IPS DF 6.9 (cell line): ENCODE results near the gene AGAP2.
"Not testable (repeated sequence)": the region's sequence is repeated elsewhere in the genome, so short reads cannot be mapped to it uniquely, and the experiment has no call there.

Source experiments
- DNase-seq: peaks from one replicate; pipeline ENCODE4 v3.0.0-alpha.2; 2013; ENCODE audit warnings: low read depth, low spot score
- H3K27ac ChIP-seq: one replicate; pipeline ENCODE4 v1.5.1; 2013; ENCODE audit warnings: low read length, control low read depth
- H3K27me3 ChIP-seq: 2 replicates; pipeline ENCODE4 v1.6.1; 2013; ENCODE audit warnings: mild to moderate bottlenecking, low read length; ENCODE audit not compliant: control insufficient read depth, insufficient read depth
- H3K36me3 ChIP-seq: 2 replicates; pipeline ENCODE4 v1.6.1; 2013; ENCODE audit warnings: low read length; ENCODE audit not compliant: control insufficient read depth, insufficient read depth
- H3K4me1 ChIP-seq: 2 replicates; pipeline ENCODE4 v1.6.1; 2013; ENCODE audit warnings: low read length; ENCODE audit not compliant: control insufficient read depth, insufficient read depth
- H3K4me3 ChIP-seq: 2 replicates; pipeline ENCODE4 v1.5.1; 2013; ENCODE audit warnings: mild to moderate bottlenecking, low read length
- H3K9me3 ChIP-seq: 2 replicates; pipeline ENCODE4 v1.6.1; 2013; ENCODE audit warnings: low read length, inconsistent platforms; ENCODE audit not compliant: control insufficient read depth, insufficient read depth
- WGBS: extraction: QIAGEN DNeasy Blood & Tissue Kit; methylation state at CpG from one replicate; pipeline ENCODE4 v1.1.7; 2013; ENCODE audit warnings: mixed read lengths, missing lambda C conversion rate; ENCODE audit not compliant: insufficient read length, insufficient coverage; 5-methylcytosine and 5-hydroxymethylcytosine counted together

The AGAP2 gene

DNA sequence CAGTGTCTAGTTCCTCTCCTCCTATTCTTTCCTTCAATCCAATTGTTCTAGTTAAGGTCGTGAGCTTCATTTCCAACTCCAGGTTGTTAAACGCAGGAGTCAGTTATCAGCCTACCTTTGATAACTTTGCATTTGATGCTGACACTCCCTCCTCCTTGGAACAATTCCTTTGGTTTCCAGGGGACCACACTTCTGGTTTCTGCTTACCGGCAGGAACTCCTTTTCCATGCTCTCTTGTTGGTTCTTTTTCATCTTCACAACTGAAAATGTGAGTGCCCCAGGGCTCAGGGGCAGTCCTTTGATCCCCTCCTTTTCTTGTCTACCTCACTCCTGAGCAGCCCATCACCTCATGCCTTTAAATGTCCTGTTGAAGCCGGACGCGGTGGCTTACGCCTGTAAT lies 38.8 kb upstream of the AGAP2 start:
- no peak for DNase-seq
- H3K4me1 ChIP-seq: no peaks in the 10 kb centered on the region
- H3K27me3 ChIP-seq: no peaks in the 10 kb centered on the region
- no peak overlapping the region for H3K27ac ChIP-seq
- WGBS: no CpG with 5 or more reads among the region's 7 CpGs
- H3K4me3 ChIP-seq: no peak overlapping the region
- H3K36me3 ChIP-seq: no peaks in the 10 kb centered on the region
- no peaks in the 10 kb centered on the region for H3K9me3 ChIP-seq

DNA sequence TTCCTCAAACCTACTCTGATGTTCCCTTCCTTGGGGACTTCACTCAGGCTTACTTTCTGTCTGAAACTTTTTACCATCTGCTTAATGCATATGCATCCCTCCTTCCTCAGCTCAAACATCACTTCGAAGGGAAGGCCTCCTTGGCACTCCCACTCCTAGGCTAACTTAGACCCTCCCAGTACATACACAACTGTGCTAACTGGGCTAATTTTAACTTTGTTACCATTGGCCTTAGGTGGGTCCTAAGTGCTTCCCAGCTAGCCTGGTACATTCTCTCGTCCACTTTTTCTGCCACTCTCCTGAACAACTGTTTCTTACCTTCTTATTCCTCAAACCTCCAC lies 37.7 kb upstream of the AGAP2 start:
- Histone ChIP-seq H3K9me3 (no peaks in the 10 kb centered on the region), H3K36me3 (no peaks in the 10 kb centered on the region), H3K4me3 (no peak overlapping the region), H3K27me3 (no peaks in the 10 kb centered on the region), H3K4me1 (peaks cover 1% of the 10 kb centered on the region; the same call in 1 of the 2 replicates), H3K27ac (no peak overlapping the region)
- DNase-seq: no peak
- WGBS: no CpG with 5 or more reads among the region's 2 CpGs

DNA sequence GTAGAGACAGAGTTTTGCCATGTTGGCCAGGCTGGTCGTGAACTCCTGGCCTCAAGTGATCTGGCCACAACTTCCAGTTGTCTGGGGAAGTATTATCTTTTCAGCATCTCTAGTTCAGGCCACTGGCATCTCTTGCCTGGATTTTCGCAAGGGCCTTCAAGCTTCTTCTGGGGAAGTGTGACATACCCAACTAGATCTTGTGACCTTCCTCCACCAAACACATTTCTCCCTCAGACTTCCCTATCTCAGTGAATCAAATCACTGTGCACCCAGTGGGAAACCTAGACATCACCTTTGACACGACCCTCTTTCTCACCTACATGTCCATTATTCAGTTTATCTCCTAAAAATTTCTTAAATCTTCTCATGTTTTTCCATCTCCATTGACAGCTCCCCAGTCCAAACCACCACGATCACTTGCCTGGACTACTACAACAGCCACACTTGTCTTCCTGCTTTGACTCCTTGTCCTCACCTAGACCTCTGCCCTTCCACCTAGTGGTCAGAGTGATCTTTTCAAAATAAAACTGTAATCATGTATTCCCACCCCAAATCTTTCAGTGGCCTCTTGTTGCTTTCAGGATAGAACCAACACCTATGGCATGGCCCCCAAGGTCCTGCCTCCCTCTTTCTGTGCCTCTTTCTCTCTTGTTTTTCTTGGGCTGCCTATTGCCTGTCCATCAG lies 37.2 kb upstream of the AGAP2 start:
- Histone ChIP-seq H3K4me1 (peaks cover 1% of the 10 kb centered on the region; the same call in 1 of the 2 replicates), H3K9me3 (no peaks in the 10 kb centered on the region), H3K36me3 (no peaks in the 10 kb centered on the region), H3K4me3 (no peak overlapping the region), H3K27ac (no peak overlapping the region), H3K27me3 (no peaks in the 10 kb centered on the region)
- no CpG with 5 or more reads among the region's 4 CpGs for WGBS
- DNase-seq: no peak

DNA sequence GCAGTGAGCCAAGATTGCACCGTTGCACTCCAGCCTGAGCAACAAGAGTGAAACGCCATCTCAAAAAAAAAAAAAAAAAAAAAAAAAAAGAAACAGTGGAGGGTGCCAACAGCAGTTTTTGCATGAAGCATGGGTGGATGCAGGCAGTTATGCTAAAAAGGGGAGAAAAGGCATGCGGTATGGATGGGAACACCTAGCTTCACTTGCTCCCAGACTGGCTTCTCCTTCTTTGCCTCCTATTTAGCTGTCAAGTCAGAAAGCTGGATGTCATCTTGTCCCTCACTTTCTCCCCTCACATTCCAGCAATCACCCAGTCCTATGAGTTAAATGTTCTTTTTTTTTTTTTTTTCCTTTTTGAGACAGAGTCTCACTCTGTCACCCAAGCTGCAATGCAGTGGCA lies 36.5 kb upstream of the AGAP2 start:
- Histone ChIP-seq H3K9me3 (no peaks in the 10 kb centered on the region), H3K4me3 (no peak overlapping the region), H3K27ac (no peak overlapping the region), H3K36me3 (no peaks in the 10 kb centered on the region), H3K27me3 (no peaks in the 10 kb centered on the region), H3K4me1 (peaks cover 1% of the 10 kb centered on the region; the same call in 1 of the 2 replicates)
- WGBS: no CpG with 5 or more reads among the region's 3 CpGs
- no peak for DNase-seq

DNA sequence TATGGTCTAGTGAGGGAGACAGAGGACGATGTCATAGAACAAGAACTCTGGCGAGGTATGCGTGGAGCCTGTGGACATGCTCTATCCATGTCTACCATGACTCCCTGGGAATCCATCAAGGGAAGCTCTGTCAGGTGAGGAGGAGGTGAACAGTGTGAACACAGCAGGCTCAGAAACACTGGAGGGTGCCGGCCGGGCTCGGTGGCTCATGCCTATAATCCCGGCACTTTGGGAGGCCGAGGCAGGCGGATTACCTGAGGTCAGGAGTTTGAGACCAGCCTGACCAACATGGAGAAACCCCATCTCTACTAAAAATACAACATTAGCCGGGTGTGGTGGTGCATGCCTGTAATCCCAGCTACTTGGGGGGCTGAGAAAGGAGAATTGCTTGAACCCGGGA lies 36.1 kb upstream of the AGAP2 start:
- H3K4me3 ChIP-seq, DNase-seq, H3K36me3 ChIP-seq, H3K9me3 ChIP-seq, H3K27ac ChIP-seq, H3K4me1 ChIP-seq, H3K27me3 ChIP-seq: not testable (repeated sequence)
- WGBS: no CpG with 5 or more reads among the region's 11 CpGs

DNA sequence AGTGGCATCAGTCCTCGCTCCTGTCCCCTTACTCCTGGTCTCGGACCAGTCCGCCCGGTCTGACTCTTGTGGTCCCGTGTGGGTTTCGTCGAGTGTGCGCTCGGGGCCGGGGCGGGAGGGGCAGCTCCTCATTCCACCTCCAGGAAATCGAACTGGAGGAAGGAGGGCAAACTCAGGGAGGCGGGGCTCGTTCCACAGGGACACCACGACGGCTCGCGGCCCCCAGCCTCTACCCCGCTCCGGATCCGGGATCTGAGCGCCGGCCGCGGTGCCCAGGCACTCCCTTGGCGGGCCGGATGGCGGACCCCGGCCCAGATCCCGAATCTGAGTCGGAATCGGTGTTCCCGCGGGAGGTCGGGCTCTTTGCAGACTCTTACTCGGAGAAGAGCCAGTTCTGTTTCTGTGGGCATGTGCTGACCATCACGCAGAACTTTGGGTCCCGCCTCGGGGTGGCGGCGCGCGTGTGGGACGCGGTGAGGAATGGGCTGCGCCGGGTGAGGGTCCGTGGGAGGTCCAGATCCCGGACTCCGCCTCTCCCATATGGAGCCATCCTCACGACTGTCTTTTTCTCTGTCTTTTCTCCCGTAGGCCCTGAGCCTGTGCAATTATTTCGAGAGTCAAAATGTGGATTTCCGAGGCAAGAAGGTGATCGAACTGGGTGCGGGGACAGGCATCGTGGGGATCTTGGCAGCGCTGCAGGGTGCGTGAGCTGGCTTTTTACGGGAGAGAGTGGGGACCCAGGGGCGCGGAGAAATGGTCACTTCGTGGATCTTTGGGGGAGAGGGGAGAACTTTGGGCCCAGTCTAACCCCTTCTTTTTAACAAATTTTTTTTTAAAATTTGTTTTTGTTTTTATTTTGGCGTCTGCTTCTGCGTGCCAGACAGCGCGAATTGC lies 34.1 kb upstream of the AGAP2 start, which contains the start of gene EEF1AKMT3:
EEF1AKMT3 (plus strand) TSS at position 186 of the 894 bp plus-strand sequence; CDS start at position 297, 111 bp downstream.
- Histone ChIP-seq H3K27ac (no peak within 1 kb of the TSS), H3K9me3 (no peaks in the 10 kb centered on the region), H3K27me3 (no peaks in the 10 kb centered on the region), H3K4me3 (peak within 1 kb of the TSS; percentile 85), H3K36me3 (peaks cover 7% of the 10 kb centered on the region; the same call in 1 of the 2 replicates), H3K4me1 (peaks cover 1% of the 10 kb centered on the region; the same call in 1 of the 2 replicates)
- WGBS: no CpG with 5 or more reads among the region's 67 CpGs
- no peak for DNase-seq

DNA sequence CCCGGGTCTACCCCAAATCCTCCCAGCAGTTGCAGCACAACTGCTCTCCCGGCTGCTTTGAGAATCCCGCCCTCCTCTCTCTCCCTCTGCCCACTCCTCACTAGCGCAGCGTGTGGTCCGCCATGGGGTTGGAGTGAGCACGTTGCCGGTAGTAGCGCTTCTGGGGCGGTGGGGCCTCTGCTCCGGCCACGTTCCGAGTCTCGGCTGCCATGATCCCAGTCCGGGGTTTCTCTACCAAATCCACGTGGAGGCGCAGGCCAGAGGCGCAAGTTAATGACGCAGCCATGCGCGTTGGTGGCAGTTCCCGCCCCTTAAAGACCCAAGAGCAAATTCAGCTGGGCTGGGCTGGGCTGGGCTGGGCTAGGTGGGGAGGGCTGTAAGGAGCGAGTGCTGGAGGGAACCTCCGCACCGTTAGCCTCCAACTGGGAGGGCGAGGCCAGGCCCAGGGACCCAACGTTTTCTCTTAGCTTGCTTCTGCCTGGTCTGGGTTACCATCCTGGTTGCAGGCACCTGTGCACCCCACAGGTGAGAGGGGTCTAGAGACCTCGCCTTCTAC lies 33.4 kb upstream of the AGAP2 start, which contains the start of gene METTL1:
METTL1 (minus strand) TSS at position 233 of the 556 bp plus-strand sequence; CDS start at position 211, 22 bp downstream.
- Histone ChIP-seq H3K4me1 (peaks cover 3% of the 10 kb centered on the region; the same call in 1 of the 2 replicates), H3K36me3 (peaks cover 7% of the 10 kb centered on the region; the same call in 1 of the 2 replicates), H3K27ac (no peak within 1 kb of the TSS), H3K27me3 (no peaks in the 10 kb centered on the region; the same call in 1 of the 2 replicates), H3K4me3 (peak within 1 kb of the TSS; percentile 85), H3K9me3 (no peaks in the 10 kb centered on the region)
- no CpG with 5 or more reads among the region's 28 CpGs for WGBS
- peak; percentile 94 for DNase-seq

DNA sequence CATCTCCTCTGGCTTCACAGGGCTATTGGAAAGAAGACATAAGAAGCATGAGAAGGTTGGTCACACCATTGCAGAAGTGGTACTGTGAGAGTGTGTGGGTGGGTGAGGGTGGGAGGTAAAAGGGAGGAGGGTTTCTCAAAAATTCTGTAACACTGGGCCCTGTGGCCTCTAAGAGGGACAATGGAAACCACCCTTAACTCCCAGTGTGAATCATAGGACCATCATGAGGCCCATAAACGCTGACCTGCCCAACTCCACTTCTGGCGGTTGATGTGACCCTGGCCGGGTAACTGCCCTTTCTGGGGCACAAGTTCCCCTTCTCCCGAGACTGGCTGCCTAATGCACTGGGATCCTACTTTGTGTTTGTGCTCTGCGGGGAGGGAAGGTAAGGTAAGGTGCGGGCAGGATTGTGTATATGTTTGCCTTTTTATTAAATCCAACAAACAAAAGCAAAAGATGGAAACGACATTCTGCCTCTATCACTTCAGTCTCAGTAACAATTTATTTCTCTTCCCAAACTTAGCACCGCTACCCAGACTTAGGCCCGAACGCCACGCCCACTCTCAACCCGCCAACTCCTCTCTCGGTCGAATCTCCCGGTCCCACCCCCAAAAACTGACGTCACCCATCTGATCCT lies 32.8 kb upstream of the AGAP2 start:
- no peak overlapping the region for H3K27ac ChIP-seq
- peak; percentile 92 for DNase-seq
- H3K4me3 ChIP-seq: peak overlapping the region; percentile 85; the same call in 1 of the 2 replicates
- peaks cover 5% of the 10 kb centered on the region for H3K27me3 ChIP-seq
- H3K4me1 ChIP-seq: peaks cover 3% of the 10 kb centered on the region; the same call in 1 of the 2 replicates
- no peaks in the 10 kb centered on the region for H3K9me3 ChIP-seq
- peaks cover 7% of the 10 kb centered on the region; the same call in 1 of the 2 replicates for H3K36me3 ChIP-seq
- no CpG with 5 or more reads among the region's 16 CpGs for WGBS

DNA sequence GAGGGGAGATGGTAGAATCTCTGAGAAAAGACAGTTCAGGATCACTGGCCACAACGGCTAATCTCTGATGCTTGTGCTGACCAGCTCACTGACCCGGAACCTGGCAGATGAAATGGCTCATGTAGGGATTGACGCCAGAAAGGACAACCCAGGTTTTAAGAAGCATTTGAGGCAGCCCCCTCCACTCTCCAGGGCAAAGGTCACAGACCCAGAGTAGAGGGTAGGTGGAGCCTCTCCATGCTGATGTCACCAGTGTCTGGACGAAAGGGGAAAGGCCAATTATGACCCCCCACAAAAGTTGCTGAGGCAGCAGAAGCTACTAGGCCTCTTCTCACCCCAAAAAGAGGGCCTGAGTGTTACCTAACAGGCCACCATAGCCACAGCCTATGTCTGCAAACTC lies 32.2 kb upstream of the AGAP2 start:
- WGBS: no CpG with 5 or more reads among the region's 4 CpGs
- DNase-seq: no peak
- Histone ChIP-seq H3K27me3 (peaks cover 11% of the 10 kb centered on the region), H3K9me3 (no peaks in the 10 kb centered on the region), H3K4me1 (peaks cover 3% of the 10 kb centered on the region; the same call in 1 of the 2 replicates), H3K4me3 (no peak overlapping the region), H3K27ac (no peak overlapping the region), H3K36me3 (peaks cover 7% of the 10 kb centered on the region; the same call in 1 of the 2 replicates)

DNA sequence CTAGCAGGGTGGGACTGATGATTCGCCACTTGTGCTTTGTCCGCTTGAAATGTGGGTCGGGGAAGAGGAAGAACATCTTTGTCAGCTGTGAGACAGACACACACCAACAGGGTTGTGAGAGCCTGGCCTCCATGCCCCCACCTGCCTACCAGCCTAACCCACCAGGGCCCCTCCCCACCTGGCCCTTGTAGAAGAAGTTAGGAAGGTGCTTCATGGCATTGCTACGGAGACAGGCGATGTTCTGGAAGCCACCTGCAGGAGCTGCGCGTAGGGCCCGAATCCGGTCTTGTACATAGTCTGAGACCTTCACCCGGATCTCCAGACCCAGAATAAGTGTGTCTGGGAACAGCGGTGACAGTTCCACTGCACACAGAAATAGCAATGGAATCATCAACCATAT lies 31.1 kb upstream of the AGAP2 start:
- H3K27ac ChIP-seq: no peak overlapping the region
- no peaks in the 10 kb centered on the region for H3K9me3 ChIP-seq
- peaks cover 4% of the 10 kb centered on the region; the same call in 1 of the 2 replicates for H3K4me1 ChIP-seq
- no peak for DNase-seq
- WGBS: no CpG with 5 or more reads among the region's 11 CpGs
- peaks cover 7% of the 10 kb centered on the region; the same call in 1 of the 2 replicates for H3K36me3 ChIP-seq
- no peak overlapping the region for H3K4me3 ChIP-seq
- peaks cover 21% of the 10 kb centered on the region for H3K27me3 ChIP-seq
